NCI-H226 (cell line): ENCODE data around the gene CNNM4.

Experiments used
- DNase-seq: peaks from one replicate; pipeline ENCODE4 v3.0.0-alpha.2; 2015

CNNM4 gene

DNA sequence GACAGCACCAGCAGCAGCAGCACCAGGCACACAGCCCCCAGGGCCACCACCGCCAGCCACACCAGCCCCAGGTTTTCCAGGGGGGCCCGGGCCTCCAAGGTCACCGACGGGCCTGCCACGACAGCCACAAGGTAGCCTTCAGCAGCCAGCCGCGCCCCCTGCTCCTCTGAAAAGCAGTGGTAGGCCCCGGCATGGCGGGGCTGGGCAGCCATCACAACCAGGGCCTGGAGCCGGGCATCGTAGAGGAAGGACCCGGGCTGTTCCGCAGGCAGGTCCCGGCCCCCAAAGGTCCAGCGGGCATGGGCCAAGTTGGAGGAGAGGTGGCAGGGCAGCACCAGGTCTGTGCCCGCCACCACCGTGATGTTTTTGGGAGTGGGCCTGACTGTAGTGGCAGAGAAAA lies 100.4 kb downstream of the CNNM4 start:
- DNase-seq, result no peak
